GM12891 (cell line): ENCODE results near the gene MBD5.

Experiments used
- PAX5 ChIP-seq: IDR thresholded peaks from 2 replicates; pipeline ENCODE4 v1.6.1; 2011; ENCODE audit warnings: low read length, moderate library complexity, mild to moderate bottlenecking; ENCODE audit not compliant: insufficient read depth, severe bottlenecking
- POLR2A ChIP-seq: IDR thresholded peaks from 2 replicates; pipeline ENCODE4 v1.6.1; 2011; ENCODE audit warnings: low read depth, low read length, control low read depth
- POLR2AphosphoS5 ChIP-seq: IDR thresholded peaks from 2 replicates; pipeline ENCODE4 v1.6.1; 2011; ENCODE audit warnings: low read depth, low read length, control low read depth
- SPI1 ChIP-seq: IDR thresholded peaks from 2 replicates; pipeline ENCODE4 v1.6.1; 2011; ENCODE audit warnings: low read depth, low read length, control low read depth
- TAF1 ChIP-seq: IDR thresholded peaks from 2 replicates; pipeline ENCODE4 v1.6.1; 2011; ENCODE audit warnings: low read depth, low read length, control low read depth

- TF ChIP-seq POLR2AphosphoS5 (no peak), SPI1 (no peak), POLR2A (no peak), PAX5 (no peak), TAF1 (no peak)
Measured at GRCh38 chr2:148063633-148064032, 42.7 kb downstream of the MBD5 start.
